ENCODE measurements around the gene TMEM63A. TPM values are rescaled to one million over a fixed set of nuclear protein-coding genes. Genes with fewer than 3 reads are reported as not detected.

Gene TMEM63A
- total RNA-seq, 4 donors from 2014 or later: 14.6 to 30.7 (median 24.5) TPM

DNA sequence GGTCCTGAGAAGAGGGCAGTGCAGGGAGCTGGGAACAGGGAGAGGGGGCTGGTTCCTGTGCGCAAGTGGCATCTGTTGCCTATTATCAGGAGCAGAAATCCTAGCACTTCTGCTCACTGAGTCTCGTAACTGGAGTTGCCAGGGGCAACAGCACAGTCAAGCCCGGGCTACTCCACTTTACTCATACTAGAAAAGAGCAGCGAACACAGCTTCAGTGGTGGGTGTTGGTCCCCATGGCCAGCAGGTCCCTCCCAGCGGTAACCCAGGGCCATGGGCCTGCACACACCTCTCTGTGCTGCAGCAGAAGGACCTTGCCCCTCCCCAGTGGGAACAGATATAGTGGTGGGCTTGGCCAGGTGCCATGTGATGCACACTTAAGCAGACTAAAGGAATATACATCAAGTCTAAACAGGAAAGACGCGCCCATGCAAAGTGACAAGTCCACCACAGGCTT is 33.4 kb upstream of the TMEM63A start:
- intact Hi-C loops (cut with DNase I): loop anchor here (10.0 kb wide), 1 partner anchor 59 kb away; no protein-coding TSS in a partner anchor
- no peak overlapping the region for H3K4me3 ChIP-seq
- H3K4me1 ChIP-seq: peaks cover 12 to 25% (median 22%) of the 10 kb centered on the region in 4 donors
- H3K36me3 ChIP-seq: peaks cover 0 to 63% (median 49%) of the 10 kb centered on the region in 4 donors
- no peak overlapping the region for H3K27ac ChIP-seq (replicated peaks in 1 of 4)
- DNase-seq (ENCODE audit: extremely low spot score): no peak
- no peaks in the 10 kb centered on the region for H3K9me3 ChIP-seq
- 82% methylated on average over 5 of the region's 7 CpGs for WGBS
- no peak for TF ChIP-seq POLR2AphosphoS5 (IDR thresholded peaks at IDR 0.05)
- TF ChIP-seq EP300 (IDR thresholded peaks at IDR 0.05): no peak
- no peak for TF ChIP-seq POLR2A (IDR thresholded peaks at IDR 0.05; ENCODE audit: low read depth)
- no peak for TF ChIP-seq CTCF (IDR thresholded peaks at IDR 0.05)
- no peaks in the 10 kb centered on the region for H3K27me3 ChIP-seq

DNA sequence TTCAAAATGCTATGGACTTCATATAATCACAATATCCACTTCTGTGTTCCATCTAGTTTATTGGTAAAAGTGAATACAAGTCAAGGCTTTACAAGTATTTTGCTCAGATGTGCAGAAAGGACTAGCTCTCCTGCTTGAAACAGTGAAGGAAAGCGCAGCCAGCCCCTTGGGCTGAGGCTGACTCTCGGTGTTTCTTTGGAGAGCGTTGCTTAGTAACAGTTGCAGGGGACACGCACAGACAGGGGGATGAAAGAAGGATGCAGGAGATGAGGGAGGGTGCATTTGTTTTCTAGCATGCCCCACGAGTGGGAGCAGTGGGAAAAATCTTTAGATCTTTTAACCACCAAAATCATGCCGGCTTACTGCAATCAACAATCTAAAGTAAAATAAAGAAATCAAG is 32.8 kb upstream of the TMEM63A start:
- no peaks in the 10 kb centered on the region for H3K27me3 ChIP-seq
- 82% methylated on average over 6 of the region's 6 CpGs for WGBS
- H3K36me3 ChIP-seq: peaks cover 0 to 57% (median 46%) of the 10 kb centered on the region in 4 donors
- H3K27ac ChIP-seq (replicated peaks in 1 of 4): no peak overlapping the region
- no peaks in the 10 kb centered on the region for H3K9me3 ChIP-seq
- TF ChIP-seq EP300 (IDR thresholded peaks at IDR 0.05) (no peak), POLR2A (IDR thresholded peaks at IDR 0.05; ENCODE audit: low read depth) (no peak), CTCF (IDR thresholded peaks at IDR 0.05) (no peak), POLR2AphosphoS5 (IDR thresholded peaks at IDR 0.05) (no peak)
- H3K4me3 ChIP-seq: no peak overlapping the region
- peaks cover 8 to 19% (median 17%) of the 10 kb centered on the region in 4 donors for H3K4me1 ChIP-seq
- intact Hi-C loops (cut with DNase I): loop anchor here (5.0 to 10.0 kb wide), 2 partner anchors 60 to 143 kb away; no protein-coding TSS in a partner anchor
- DNase-seq (ENCODE audit: extremely low spot score): no peak

DNA sequence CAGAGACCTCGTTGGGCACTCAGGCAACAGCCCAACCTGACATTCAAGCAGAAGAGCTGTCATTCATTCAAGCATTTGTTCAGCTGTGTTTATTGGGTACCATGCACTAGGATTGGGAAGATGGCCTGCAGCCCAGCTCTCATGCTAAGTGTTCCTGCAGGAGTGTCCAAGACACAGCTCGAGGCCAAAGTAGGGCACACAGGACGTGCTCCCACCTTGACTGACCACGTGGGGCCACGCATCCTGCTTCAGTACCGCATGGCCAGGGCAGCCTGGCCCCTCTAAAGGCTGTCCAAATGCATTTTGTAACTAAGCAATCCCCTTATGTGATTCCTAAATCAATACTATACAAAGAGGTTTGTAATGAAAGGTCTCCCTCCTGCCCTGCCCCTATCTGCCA is 32.2 kb upstream of the TMEM63A start:
- no peak for DNase-seq (ENCODE audit: extremely low spot score)
- Histone ChIP-seq H3K4me3 (no peak overlapping the region), H3K27ac (replicated peaks in 1 of 4) (no peak overlapping the region), H3K4me1 (peaks cover 2 to 14% (median 11%) of the 10 kb centered on the region in 4 donors), H3K9me3 (no peaks in the 10 kb centered on the region), H3K36me3 (peaks cover 0 to 54% (median 43%) of the 10 kb centered on the region in 4 donors), H3K27me3 (no peaks in the 10 kb centered on the region)
- WGBS: 93% methylated on average over 6 of the region's 6 CpGs
- intact Hi-C loops (cut with DNase I): loop anchor here (5.0 to 10.0 kb wide), 2 partner anchors 60 to 142 kb away; no protein-coding TSS in a partner anchor
- TF ChIP-seq EP300 (IDR thresholded peaks at IDR 0.05) (no peak), POLR2AphosphoS5 (IDR thresholded peaks at IDR 0.05) (no peak), POLR2A (IDR thresholded peaks at IDR 0.05; ENCODE audit: low read depth) (no peak)

DNA sequence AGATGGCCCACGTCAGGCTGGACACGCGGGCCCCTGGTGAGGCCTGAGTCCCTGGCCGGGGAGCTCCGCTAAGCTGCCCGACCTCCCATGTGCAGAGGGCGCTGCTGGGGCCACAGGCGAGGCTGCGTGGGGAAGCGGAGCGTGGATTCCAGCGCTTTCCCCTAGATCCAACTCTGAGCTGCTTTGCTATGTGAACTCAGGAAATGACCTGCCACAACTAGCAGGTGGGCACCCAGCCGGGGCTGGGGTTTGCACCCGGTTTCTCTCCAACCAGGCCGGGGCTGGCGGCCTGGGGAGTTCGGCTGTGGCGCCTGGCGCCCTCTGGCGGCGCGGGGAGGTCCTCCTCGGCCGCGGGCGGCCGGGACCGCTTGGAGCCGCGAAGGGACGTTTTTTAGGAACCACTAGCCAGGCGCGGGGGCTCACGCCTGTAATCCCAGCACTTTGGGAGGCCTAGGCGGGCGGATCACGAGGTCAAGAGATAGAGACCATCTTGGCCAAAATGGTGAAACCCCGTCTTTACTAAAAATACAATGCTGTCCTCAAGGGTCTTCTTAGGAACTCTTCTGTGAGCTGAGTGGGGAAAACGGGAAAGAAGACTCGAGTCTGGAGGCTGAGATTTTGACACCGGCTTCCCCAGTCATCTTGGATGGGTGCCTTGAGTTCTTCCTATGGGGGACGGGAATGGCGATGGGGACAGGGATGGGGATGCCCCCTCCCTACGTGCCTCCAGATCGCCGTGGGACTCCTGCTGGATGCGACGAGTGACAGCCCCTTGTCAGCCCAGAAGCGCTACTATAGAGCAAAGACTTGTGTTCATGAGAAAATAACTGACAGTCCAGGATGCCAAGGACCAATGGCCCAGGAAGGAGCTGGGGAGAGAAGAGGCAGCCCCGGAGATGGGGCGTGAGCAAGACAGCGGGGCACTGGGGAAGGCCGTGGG is 29.3 kb upstream of the TMEM63A start:
- Histone ChIP-seq H3K9me3 (no peaks in the 10 kb centered on the region), H3K27me3 (no peaks in the 10 kb centered on the region), H3K4me3 (peak overlapping the region; percentile 5 to 21 (median 11)), H3K36me3 (peaks cover 0 to 28% (median 18%) of the 10 kb centered on the region in 4 donors), H3K4me1 (peaks cover 0 to 13% (median 10%) of the 10 kb centered on the region in 4 donors), H3K27ac (replicated peaks in 1 of 4) (no peak overlapping the region)
- no peak for DNase-seq (ENCODE audit: extremely low spot score)
- WGBS: 64% methylated on average over 24 of the region's 53 CpGs
- intact Hi-C loops (cut with DNase I): loop anchor here (1.0 to 10.0 kb wide), 3 partner anchors 63 to 437 kb away; no protein-coding TSS in a partner anchor
- TF ChIP-seq POLR2AphosphoS5 (IDR thresholded peaks at IDR 0.05) (no peak), EP300 (IDR thresholded peaks at IDR 0.05) (no peak), CTCF (IDR thresholded peaks at IDR 0.05) (peak; percentile 91 to 98 (median 91)), POLR2A (IDR thresholded peaks at IDR 0.05; ENCODE audit: low read depth) (no peak)

- no peak overlapping the region for H3K27ac ChIP-seq (replicated peaks in 1 of 4)
- peaks cover 0 to 9% (median 5%) of the 10 kb centered on the region in 4 donors for H3K36me3 ChIP-seq
- TF ChIP-seq POLR2AphosphoS5 (IDR thresholded peaks at IDR 0.05) (no peak), EP300 (IDR thresholded peaks at IDR 0.05) (no peak)
- no peaks in the 10 kb centered on the region for H3K27me3 ChIP-seq
- no peak for DNase-seq (ENCODE audit: extremely low spot score)
- H3K4me3 ChIP-seq: no peak overlapping the region
- H3K4me1 ChIP-seq: peaks cover 0 to 13% (median 10%) of the 10 kb centered on the region in 4 donors
- intact Hi-C loops (cut with DNase I): no loop called here
- H3K9me3 ChIP-seq: no peaks in the 10 kb centered on the region
- 77% methylated on average over 1 of the region's 1 CpG for WGBS
Measured at GRCh38 chr1:225909477-225909876, 27.3 kb upstream of the TMEM63A start.
